ENCODE results near the gene DCC.

DCC gene

GRCh38 chr18:52395146-52395852 is 55.3 kb downstream of the DCC start:
- no peak for TF ChIP-seq CTCF (IDR thresholded peaks at IDR 0.05; ENCODE audit: control insufficient read depth, extremely low read depth, insufficient read depth)
- no peak overlapping the region for H3K4me3 ChIP-seq (ENCODE audit: low read depth, low read length)
- no peak for DNase-seq (ENCODE audit: low read depth)

- no peak for TF ChIP-seq CTCF (IDR thresholded peaks at IDR 0.05; ENCODE audit: control insufficient read depth, extremely low read depth, insufficient read depth)
- DNase-seq (ENCODE audit: low read depth): no peak
- no peak overlapping the region for H3K4me3 ChIP-seq (ENCODE audit: low read depth, low read length)
These were observed 61.2 kb downstream of the DCC start for GRCh38 chr18:52401236-52401635.

GRCh38 chr18:52402814-52403213 is 62.8 kb downstream of the DCC start:
- DNase-seq (ENCODE audit: low read depth): no peak
- TF ChIP-seq CTCF (IDR thresholded peaks at IDR 0.05; ENCODE audit: control insufficient read depth, extremely low read depth, insufficient read depth): no peak
- H3K4me3 ChIP-seq (ENCODE audit: low read depth, low read length): no peak overlapping the region

GRCh38 chr18:52403291-52404021 is 63.5 kb downstream of the DCC start:
- H3K4me3 ChIP-seq (ENCODE audit: low read depth, low read length): no peak overlapping the region
- DNase-seq (ENCODE audit: low read depth): no peak
- no peak for TF ChIP-seq CTCF (IDR thresholded peaks at IDR 0.05; ENCODE audit: control insufficient read depth, extremely low read depth, insufficient read depth)

- no peak for TF ChIP-seq CTCF (IDR thresholded peaks at IDR 0.05; ENCODE audit: control insufficient read depth, extremely low read depth, insufficient read depth)
These were observed 68.9 kb downstream of the DCC start for GRCh38 chr18:52408800-52409302.

GRCh38 chr18:52409727-52410126 is 69.7 kb downstream of the DCC start:
- H3K4me3 ChIP-seq (ENCODE audit: low read depth, low read length): no peak overlapping the region
- peak; percentile 24; the same call in 1 of the 2 replicates for TF ChIP-seq CTCF (IDR thresholded peaks at IDR 0.05; ENCODE audit: control insufficient read depth, extremely low read depth, insufficient read depth)
- no peak for DNase-seq (ENCODE audit: low read depth)

More at GRCh38 chr18:52408800-52409302, 68.9 kb downstream of the DCC start:
- H3K4me3 ChIP-seq (ENCODE audit: low read depth, low read length): no peak overlapping the region
- no peak for DNase-seq (ENCODE audit: low read depth)
